Hematopoietic multipotent progenitor cell treated with erythropoietin and hydrocortisone succinate and interleukin-3 and kit ligand, for 8 days (in vitro differentiated cells): ENCODE measurements around the gene HNF4A.
"Not testable (repeated sequence)": the region's sequence is repeated elsewhere in the genome, so short reads cannot be mapped to it uniquely, and the experiment has no call there.

Source experiments
- DNase-seq: peaks from one replicate; pipeline ENCODE4 v3.0.0-alpha.2; 2015

The HNF4A gene

DNA sequence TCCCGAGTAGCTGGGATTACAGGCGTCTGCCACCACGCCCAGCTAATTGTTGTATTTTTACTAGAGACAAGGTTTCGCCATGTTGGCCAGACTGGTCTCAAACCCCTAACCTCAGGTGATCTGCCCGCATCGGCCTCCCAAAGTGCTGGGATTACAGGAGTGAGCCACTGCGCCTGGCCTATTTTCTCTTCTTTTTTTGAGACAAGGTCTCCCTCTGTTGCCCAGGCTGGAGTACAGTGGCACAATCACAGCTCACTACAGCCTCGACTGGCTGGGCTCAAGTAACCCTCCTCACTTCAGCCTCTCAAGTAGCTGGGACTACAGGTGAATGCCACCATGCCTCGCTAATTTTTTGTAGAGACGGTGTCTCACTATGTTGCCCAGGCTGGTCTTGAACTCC, 9.6 kb upstream of the HNF4A start:
- DNase-seq = not testable (repeated sequence)

- DNase-seq = no peak
Observed at GRCh38 chr20:44348168-44348659, 7.3 kb upstream of the HNF4A start.

DNA sequence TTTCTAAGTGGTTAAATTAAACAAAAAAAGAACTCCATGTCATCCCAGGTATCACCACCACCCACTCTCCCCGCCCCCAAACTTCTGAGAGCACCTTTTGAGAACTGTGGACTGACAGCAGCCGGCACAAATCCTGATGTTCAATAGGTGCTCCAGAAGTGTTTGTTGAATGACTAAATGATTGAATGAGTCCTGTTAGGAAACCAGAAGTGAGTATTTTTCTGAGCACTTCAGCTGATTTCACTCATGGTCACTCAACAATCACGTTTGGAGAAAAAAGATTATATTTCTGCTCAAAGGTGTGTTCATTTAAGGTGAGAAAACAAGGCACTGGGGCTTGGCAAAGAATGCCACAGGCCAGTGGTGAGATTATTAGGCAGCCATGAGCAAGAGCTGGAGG, 6.2 kb upstream of the HNF4A start:
- DNase-seq = no peak

- no peak for DNase-seq
Observed at GRCh38 chr20:44350567-44350966, 4.9 kb upstream of the HNF4A start.

- no peak for DNase-seq
Observed at GRCh38 chr20:44354979-44355497, 461 bp upstream of the HNF4A start.

- DNase-seq = no peak
Observed at GRCh38 chr20:44356353-44356723, 839 bp downstream of the HNF4A start.

DNA sequence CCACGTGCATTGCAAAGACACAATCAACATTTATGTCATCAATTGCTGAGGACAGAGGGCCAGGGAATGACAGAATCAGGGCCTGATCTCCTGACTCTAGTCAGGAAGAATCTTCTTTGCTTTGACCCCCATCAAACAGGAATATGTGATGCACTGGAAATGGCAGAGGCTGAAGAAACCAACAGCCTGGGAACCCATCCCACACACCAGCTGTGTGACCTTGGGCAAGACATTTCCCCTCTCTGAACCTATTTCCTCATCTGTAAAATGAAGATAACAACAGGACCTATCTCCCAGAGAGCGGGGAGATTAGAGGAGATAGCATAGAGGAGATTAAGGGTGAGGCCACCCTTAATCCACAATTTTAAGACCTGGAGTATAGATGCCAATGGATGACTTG, 1.5 kb downstream of the HNF4A start:
- DNase-seq = no peak

- no peak for DNase-seq
Observed at GRCh38 chr20:44357555-44358125, 2.1 kb downstream of the HNF4A start.

- DNase-seq = no peak
Observed at GRCh38 chr20:44358776-44359175, 3.3 kb downstream of the HNF4A start.

DNA sequence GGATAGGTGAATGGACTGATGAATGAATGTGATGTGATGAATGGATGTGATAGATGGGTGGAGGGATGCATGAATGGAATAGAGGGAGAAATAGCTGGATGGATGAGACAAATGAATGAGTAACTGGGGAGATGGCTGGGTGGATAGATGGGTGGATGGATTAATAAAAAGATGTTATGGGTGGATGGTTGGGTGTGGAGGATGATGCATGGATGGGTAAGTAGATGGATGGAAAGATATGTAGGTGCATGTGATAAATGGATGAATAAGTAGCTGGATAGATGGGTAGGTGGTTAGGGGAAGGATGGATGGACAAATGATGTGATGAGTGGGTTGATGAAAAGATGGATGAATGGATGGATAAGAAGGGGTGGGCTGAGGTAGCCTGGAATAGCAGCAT, 4.7 kb downstream of the HNF4A start:
- no peak for DNase-seq

DNA sequence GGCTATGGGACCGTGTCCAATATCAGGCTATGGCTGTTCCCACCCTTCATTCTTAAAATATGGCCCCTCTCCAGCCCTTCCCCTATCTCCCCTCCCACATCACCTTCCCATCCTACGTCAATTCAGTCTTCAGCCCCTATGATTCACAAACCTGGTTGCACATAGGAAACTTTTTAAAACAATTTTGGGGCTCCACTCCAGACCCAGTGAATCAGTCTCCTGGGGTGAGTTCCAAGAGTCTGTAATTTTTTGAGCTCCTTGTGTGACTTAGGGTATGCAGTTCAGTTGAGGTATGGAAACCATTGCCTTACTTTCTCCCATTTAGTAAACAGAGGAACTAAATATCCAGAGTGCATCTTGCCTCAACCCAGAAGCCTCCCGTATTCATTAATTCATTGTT, 5.5 kb downstream of the HNF4A start:
- no peak for DNase-seq

DNA sequence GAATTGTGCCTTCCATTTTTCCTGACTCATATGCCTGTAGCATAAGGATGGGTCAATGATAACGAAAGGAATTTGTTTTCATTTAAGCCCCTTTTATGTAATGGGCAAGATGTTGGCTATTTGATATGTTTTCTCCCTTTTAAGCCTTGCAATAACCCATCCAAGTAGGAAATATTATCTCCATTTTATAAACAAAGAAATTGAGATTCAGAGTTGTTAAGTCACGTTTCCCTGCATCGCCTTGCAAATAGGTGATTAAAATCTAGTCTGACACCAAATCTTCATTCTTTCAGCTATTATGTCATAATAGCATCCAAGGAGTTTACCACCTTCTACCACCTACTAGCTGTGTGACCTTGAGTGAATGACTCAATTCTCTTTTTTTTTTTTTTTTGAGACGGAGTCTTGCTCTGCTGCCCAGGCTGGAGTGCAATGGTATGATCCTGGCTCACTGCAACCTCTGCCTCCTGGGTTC, 7.0 kb downstream of the HNF4A start:
- no peak for DNase-seq

GRCh38 chr20:44364068-44364467, 8.6 kb downstream of the HNF4A start:
- no peak for DNase-seq

- no peak for DNase-seq
Observed at GRCh38 chr20:44364780-44365179, 9.3 kb downstream of the HNF4A start.

DNA sequence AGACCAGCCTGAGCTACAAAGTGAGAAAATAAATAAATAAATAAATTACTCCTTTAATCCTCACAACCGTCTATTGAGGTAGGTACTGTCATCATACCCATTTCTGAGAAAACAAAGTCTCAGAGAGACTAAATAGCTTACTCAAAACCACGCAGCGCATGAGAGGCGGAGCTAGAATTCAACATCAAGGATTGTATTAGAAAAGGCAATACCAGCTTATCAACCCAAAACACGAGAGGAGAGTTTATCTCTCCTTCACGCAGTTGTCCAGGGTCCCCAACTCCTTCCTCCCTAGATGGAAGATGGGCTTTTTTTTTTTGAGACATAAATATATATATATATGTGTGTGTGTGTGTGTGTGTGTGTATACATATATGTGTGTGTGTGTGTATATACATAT, 12.2 kb downstream of the HNF4A start:
- DNase-seq = peak; percentile 86

DNA sequence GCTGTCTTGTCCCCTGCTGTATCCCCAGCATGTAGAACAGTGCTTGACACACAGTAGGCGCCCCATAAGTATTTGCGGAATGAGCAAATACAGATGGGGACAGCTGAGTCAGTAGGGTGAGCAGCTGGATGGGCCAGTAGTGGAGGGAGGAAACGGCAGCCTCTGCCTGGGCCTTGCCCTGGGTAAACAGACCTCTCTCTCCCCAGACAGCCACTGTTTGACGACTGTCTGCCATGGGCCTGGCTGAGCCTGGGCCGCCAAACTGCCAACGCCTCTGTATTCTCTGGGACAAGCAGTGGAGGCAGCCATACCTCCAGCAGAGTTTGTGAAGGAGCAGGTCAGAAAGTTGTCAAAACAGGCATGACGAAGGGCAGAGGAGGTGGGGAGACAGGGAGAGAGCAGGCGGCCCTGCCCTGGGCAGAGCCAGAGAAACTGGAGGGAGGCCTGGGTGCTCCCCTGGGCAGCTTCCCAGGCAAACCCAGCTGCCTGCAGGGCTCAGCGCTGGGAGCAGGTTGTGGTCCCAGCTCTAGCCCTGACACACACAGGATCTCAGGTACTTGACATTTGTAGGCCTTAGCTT, 15.2 kb downstream of the HNF4A start:
- no peak for DNase-seq

DNA sequence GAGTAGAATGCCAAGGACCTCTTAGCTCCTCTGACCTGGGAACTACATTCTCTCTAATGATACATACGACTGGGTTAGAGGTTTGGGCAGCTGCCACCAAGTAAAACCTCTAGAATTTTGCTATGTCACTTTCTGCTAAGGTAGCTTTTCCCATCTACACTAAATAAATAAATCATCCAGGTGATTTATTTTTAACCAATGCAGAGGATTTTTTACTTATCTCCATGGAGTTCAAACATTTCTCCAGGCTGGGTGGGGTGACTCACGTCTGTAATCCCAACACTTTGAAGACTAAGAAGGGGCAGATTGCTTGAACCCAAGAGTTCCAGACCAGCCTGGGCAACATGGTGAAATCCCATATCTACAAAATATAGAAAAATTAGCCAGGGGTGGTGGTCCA, 27.1 kb downstream of the HNF4A start:
- DNase-seq = no peak

- DNase-seq = peak; percentile 82
Observed at GRCh38 chr20:44384423-44385027, 29.0 kb downstream of the HNF4A start.

DNA sequence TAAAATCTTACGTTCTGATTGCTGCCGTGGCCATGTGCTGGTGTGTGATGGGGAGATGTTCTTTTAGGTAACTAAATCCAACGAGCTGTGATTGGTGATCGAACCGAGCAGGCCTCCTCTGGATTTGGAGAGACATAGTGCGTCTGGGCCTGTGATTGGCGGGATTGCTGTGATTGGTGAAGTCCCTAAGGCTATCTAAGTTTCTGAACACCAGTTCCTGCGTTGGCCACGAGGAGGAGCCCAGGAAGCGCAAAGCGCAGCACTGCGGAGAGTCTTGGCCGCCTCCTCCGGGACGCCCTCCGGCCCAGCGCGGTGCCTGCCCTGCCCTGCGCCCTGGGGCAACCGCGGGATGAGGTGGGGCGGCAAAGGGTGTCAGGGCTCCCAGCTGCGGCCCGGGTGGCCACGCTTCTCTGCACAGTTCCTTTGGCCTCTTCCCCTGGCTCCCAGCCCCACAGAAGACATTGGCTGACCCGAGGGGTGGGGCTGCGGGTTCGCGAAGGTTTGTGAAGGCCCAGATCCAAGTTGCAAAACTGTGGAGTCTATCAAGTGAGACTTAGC, 33.0 kb downstream of the HNF4A start:
- peak; percentile 80 for DNase-seq

GRCh38 chr20:44389871-44390270, 34.4 kb downstream of the HNF4A start:
- DNase-seq = no peak

GRCh38 chr20:44390280-44390679, 34.8 kb downstream of the HNF4A start:
- DNase-seq = no peak

GRCh38 chr20:44392088-44392775, 36.7 kb downstream of the HNF4A start:
- no peak for DNase-seq
